ENCODE data around the gene PRKCB.

Gene PRKCB

DNA sequence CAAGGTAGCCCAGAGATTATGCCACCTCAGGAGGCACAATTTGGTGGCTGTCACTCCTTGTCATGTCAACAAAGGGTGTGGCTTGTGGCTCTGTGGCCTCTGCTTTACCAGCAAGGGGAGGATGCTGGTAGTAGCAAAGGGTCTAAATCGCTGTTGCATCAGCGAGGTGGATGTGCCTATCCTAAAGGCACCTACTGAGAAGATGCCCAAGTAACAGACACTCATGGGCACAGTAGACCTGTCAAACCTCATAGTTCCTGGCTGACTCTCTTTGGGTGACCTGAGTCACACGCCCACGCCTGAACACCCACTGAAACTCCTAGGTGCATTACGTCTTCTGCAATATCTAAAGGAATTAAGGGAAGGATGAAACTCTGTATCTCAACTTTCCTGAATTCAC, 139.5 kb downstream of the PRKCB start:
- Histone ChIP-seq H3K9ac (ENCODE audit: low read length) (no peak overlapping the region), H3K4me1 (ENCODE audit: control insufficient read depth, insufficient read depth, low read length) (no peaks in the 10 kb centered on the region), H3K4me3 (ENCODE audit: low read length) (no peak overlapping the region), H3K27ac (ENCODE audit: low read depth, low read length) (no peak overlapping the region), H3K27me3 (ENCODE audit: control insufficient read depth, insufficient read depth, low read length) (no peaks in the 10 kb centered on the region), H3K36me3 (ENCODE audit: control insufficient read depth, insufficient read depth, low read length) (no peaks in the 10 kb centered on the region)

DNA sequence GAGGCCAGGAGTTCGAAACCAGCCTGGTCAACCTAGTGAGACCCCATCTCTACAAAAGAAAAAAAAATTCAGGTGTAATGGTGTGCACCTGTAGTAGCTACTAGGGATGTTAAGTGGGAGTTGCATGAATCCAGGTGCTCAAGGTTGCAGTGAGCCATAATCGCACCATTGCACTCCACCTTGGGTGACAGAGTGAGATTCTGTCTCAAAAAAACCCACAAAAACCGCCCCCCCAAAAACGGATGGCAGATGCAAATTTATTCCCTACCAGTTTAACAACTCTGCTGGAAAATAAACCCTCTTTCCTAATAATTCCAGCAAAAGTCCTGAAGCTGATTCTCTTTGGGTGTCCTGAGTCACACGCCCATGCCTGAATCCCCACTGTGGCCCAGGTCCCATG, 140.3 kb downstream of the PRKCB start:
- no peaks in the 10 kb centered on the region for H3K27me3 ChIP-seq (ENCODE audit: control insufficient read depth, insufficient read depth, low read length)

DNA sequence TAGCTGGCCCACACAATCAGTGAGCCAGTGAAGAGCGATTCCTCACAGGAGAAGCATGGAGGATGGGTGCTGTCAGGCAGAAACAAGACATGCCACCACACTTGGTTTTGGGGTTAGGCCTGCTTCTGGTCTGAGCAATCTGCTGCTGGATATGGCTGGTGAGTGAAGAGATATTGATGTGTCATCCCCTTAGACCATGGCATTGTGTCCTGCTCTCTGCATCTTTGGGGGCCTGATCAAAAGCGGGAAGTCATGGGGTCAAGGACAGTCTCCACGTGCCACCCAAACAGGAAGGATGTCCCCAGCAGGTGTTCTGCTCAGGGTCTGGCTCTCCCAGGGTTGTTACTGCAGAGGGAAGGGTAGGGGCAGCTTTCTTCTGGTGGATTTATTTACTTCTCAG, 140.7 kb downstream of the PRKCB start:
- Histone ChIP-seq H3K4me3 (ENCODE audit: low read length) (no peak overlapping the region), H3K27me3 (ENCODE audit: control insufficient read depth, insufficient read depth, low read length) (no peaks in the 10 kb centered on the region), H3K4me1 (ENCODE audit: control insufficient read depth, insufficient read depth, low read length) (no peaks in the 10 kb centered on the region), H3K36me3 (ENCODE audit: control insufficient read depth, insufficient read depth, low read length) (no peaks in the 10 kb centered on the region), H3K27ac (ENCODE audit: low read depth, low read length) (no peak overlapping the region), H3K9ac (ENCODE audit: low read length) (no peak overlapping the region)

More for the DNA sequence above, 140.3 kb downstream of the PRKCB start:
- no peaks in the 10 kb centered on the region for H3K4me1 ChIP-seq (ENCODE audit: control insufficient read depth, insufficient read depth, low read length)
- no peak overlapping the region for H3K4me3 ChIP-seq (ENCODE audit: low read length)
- H3K36me3 ChIP-seq (ENCODE audit: control insufficient read depth, insufficient read depth, low read length), result no peaks in the 10 kb centered on the region
- H3K27ac ChIP-seq (ENCODE audit: low read depth, low read length), result no peak overlapping the region
- H3K9ac ChIP-seq (ENCODE audit: low read length), result no peak overlapping the region

DNA sequence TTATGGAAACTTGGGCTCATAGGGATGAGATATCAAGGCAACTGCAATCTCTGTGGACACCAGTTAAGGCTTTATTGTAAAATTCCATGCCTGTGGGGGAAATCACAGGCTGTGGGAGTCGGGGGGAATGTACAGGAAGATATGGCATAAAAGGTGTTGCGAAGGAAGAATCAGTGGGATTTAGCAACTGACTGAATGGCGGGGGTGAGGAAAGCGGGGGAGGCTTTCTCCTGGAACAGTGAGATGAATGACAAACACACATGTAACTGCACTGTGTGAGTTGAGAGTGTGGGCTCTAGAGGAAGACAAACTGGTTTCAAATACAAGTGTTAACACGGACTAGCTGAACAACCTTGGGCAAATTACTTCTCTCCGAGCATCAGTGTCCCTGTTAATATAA, 143.7 kb downstream of the PRKCB start:
- no peak overlapping the region for H3K27ac ChIP-seq (ENCODE audit: low read depth, low read length)
- H3K36me3 ChIP-seq (ENCODE audit: control insufficient read depth, insufficient read depth, low read length), result no peaks in the 10 kb centered on the region
- H3K4me3 ChIP-seq (ENCODE audit: low read length), result no peak overlapping the region
- H3K27me3 ChIP-seq (ENCODE audit: control insufficient read depth, insufficient read depth, low read length), result no peaks in the 10 kb centered on the region
- no peak overlapping the region for H3K9ac ChIP-seq (ENCODE audit: low read length)
- no peaks in the 10 kb centered on the region for H3K4me1 ChIP-seq (ENCODE audit: control insufficient read depth, insufficient read depth, low read length)

DNA sequence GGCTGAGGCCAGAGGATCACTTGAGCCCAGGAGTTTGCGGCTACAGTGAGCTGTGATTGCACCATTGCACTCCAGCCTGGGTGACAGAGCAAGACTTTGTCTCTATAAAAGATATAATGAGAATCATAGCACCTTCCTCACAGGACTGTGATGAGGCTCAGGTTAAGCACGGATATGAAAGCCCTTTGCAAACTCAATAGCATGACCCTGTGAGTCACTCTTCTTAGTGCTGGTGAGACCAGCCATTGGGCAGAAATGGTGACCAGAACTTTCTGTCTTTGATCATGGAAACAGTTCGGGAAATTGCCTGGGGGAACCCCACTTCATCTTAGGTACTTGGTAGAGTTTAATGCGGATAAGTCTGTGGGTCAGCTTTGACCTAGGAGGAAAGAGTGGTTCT, 144.2 kb downstream of the PRKCB start:
- no peak overlapping the region for H3K27ac ChIP-seq (ENCODE audit: low read depth, low read length)
- H3K4me1 ChIP-seq (ENCODE audit: control insufficient read depth, insufficient read depth, low read length), result no peaks in the 10 kb centered on the region
- H3K9ac ChIP-seq (ENCODE audit: low read length), result no peak overlapping the region
- no peaks in the 10 kb centered on the region for H3K27me3 ChIP-seq (ENCODE audit: control insufficient read depth, insufficient read depth, low read length)
- no peaks in the 10 kb centered on the region for H3K36me3 ChIP-seq (ENCODE audit: control insufficient read depth, insufficient read depth, low read length)
- no peak overlapping the region for H3K4me3 ChIP-seq (ENCODE audit: low read length)

DNA sequence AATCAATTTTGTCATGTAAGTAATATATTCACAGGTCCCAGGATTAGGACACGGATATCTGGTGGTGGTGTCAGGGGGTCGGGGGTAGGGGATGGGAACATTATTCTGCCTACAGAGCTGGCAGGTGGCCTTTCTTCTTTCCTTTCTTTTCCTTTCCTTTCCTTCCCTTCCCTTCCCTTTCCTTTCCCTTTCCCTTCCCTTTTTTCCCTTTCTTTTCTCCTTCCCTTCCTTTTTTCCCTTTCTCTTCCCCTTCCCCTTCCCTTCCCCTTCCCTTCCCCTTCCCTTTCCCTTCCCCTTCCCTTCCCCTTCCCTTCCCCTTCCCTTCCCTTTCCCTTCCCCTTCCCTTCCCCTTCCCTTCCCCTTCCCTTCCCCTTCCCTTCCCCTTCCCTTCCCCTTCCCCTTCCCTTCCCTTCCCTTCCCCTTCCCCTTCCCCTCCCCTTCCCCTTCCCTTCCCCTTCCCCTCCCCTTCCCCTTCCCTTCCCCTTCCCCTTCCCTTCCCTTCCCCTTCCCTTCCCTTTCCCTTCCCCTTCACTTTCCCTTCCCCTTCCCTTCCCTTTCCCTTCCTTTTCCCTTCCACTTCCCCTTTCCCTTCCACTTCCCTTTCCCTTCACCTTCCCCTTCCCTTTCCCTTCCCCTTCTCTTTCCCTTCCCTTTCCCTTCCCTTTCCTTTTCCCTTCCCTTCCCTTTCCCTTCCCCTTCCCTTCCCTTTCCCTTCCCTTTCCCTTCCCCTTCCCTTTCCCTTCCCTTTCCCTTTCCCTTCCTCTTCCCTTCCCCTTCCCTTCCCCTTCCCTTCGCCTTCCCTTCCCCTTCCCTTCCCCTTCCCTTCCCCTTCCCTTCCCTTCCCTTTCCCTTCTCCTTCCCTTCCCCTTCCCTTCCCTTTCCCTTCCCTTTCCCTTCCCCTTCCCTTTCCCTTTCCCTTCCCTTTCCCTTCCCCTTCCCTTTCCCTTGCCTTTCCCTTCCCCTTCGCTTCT, 145.9 kb downstream of the PRKCB start:
- H3K27me3 ChIP-seq (ENCODE audit: control insufficient read depth, insufficient read depth, low read length), result no peaks in the 10 kb centered on the region
- H3K4me1 ChIP-seq (ENCODE audit: control insufficient read depth, insufficient read depth, low read length), result no peaks in the 10 kb centered on the region
- no peak overlapping the region for H3K4me3 ChIP-seq (ENCODE audit: low read length)
- no peaks in the 10 kb centered on the region for H3K36me3 ChIP-seq (ENCODE audit: control insufficient read depth, insufficient read depth, low read length)
- H3K9ac ChIP-seq (ENCODE audit: low read length), result no peak overlapping the region
- no peak overlapping the region for H3K27ac ChIP-seq (ENCODE audit: low read depth, low read length)

DNA sequence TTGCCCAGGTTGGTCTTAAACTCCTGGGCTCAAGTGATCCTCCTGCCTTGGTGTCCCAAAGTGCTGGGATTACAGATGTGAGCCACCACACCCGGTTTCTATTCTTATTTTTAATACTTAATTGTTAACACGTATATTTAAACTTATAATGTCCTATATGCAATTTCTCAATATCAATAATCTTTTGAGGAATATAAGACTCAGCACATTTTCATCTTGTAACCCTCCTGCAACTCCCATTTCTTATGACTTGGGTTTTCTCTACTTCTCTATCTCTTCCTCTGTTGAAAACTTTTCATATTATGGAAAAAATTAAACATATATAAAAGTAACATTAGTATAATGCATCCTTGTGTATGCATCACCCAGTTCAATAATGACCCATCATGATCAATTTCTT, 150.7 kb downstream of the PRKCB start:
- H3K36me3 ChIP-seq (ENCODE audit: control insufficient read depth, insufficient read depth, low read length), result no peaks in the 10 kb centered on the region
- no peak overlapping the region for H3K9ac ChIP-seq (ENCODE audit: low read length)
- H3K4me1 ChIP-seq (ENCODE audit: control insufficient read depth, insufficient read depth, low read length), result no peaks in the 10 kb centered on the region
- H3K27ac ChIP-seq (ENCODE audit: low read depth, low read length), result no peak overlapping the region
- H3K4me3 ChIP-seq (ENCODE audit: low read length), result no peak overlapping the region
- no peaks in the 10 kb centered on the region for H3K27me3 ChIP-seq (ENCODE audit: control insufficient read depth, insufficient read depth, low read length)

DNA sequence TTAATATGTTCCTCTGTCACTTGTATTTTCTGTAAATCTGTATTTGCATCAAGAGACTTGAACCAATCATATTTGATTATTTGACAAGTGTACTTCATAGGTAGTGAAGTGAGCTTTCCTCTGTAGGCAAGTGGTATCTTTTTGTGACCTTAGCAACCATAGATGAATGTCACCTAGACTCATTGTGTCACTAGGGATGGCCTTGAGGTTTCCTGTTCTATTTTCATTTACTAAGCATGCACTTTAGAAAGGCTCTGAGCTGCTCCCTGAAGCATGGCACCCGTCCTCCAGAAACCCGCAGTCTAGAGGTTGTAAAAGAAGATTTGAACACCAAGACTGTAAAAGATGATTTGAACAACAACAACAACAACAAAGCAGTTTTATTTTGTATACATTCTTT, 151.7 kb downstream of the PRKCB start:
- Histone ChIP-seq H3K27me3 (ENCODE audit: control insufficient read depth, insufficient read depth, low read length) (no peaks in the 10 kb centered on the region), H3K4me1 (ENCODE audit: control insufficient read depth, insufficient read depth, low read length) (no peaks in the 10 kb centered on the region), H3K36me3 (ENCODE audit: control insufficient read depth, insufficient read depth, low read length) (no peaks in the 10 kb centered on the region)

DNA sequence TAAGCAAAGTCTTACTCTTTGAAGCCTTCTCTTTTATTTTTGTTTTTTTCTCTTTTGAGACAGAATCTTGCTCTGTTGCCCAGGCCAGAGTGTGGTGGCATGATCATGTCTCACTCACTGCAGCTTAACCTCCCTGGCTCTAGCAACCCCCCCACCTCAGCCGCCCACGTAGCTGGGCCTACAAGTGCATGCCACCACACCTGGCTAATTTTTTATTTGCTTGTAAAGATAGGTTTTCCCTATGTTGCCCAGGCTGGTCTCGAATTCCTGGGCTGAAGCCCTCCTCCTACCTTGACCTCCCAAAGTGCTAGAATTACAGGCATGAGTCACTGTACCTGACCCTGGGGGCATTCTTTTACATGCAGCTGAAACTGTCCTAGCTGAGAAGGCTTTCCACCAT, 154.7 kb downstream of the PRKCB start:
- no peaks in the 10 kb centered on the region for H3K27me3 ChIP-seq (ENCODE audit: control insufficient read depth, insufficient read depth, low read length)
- H3K4me1 ChIP-seq (ENCODE audit: control insufficient read depth, insufficient read depth, low read length), result no peaks in the 10 kb centered on the region
- H3K4me3 ChIP-seq (ENCODE audit: low read length), result no peak overlapping the region
- no peak overlapping the region for H3K9ac ChIP-seq (ENCODE audit: low read length)
- H3K27ac ChIP-seq (ENCODE audit: low read depth, low read length), result no peak overlapping the region
- no peaks in the 10 kb centered on the region for H3K36me3 ChIP-seq (ENCODE audit: control insufficient read depth, insufficient read depth, low read length)

More for the DNA sequence above, 151.7 kb downstream of the PRKCB start:
- Histone ChIP-seq H3K9ac (ENCODE audit: low read length) (no peak overlapping the region), H3K4me3 (ENCODE audit: low read length) (no peak overlapping the region), H3K27ac (ENCODE audit: low read depth, low read length) (no peak overlapping the region)

DNA sequence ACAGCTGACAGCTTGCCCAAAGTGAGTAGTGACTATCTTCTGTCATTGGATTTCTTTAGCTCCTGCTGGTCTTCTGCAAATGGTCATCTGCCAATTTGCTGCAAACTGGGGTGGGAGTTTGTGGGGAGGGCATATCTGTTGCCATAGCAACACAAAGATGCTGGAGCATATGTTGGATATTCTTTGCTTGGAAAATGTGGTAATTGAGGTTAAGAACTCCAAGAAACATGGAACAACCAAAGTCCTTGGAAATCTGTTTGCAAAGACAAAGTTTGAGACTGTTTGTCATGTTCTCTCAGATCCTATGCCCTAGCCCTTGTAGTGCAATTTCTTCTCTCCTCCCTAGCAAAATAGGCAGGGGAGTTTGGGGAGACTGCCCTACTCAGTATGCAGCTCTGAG, 155.3 kb downstream of the PRKCB start:
- Histone ChIP-seq H3K36me3 (ENCODE audit: control insufficient read depth, insufficient read depth, low read length) (no peaks in the 10 kb centered on the region), H3K27ac (ENCODE audit: low read depth, low read length) (no peak overlapping the region), H3K4me3 (ENCODE audit: low read length) (no peak overlapping the region), H3K4me1 (ENCODE audit: control insufficient read depth, insufficient read depth, low read length) (no peaks in the 10 kb centered on the region), H3K9ac (ENCODE audit: low read length) (no peak overlapping the region), H3K27me3 (ENCODE audit: control insufficient read depth, insufficient read depth, low read length) (no peaks in the 10 kb centered on the region)

DNA sequence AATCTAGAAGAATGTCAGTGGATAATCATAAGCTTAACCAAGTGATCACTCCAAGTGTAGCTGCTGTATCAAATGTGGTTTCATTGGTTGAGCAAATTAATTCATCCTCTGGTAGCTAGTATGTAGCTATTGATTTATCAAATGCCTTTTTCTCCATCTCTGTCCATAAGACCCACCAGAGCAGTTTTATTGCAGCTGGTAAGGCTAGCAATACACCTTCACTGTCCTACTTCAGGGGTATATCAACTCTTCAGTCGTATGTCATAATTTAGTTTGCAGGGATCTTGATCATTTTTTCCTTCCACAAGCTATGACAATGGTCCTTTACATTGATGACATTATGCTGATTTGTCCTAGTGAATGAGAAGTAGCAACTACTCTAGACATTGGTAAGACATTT, 158.8 kb downstream of the PRKCB start:
- H3K27ac ChIP-seq (ENCODE audit: low read depth, low read length), result no peak overlapping the region
- no peaks in the 10 kb centered on the region for H3K27me3 ChIP-seq (ENCODE audit: control insufficient read depth, insufficient read depth, low read length)
- no peak overlapping the region for H3K9ac ChIP-seq (ENCODE audit: low read length)
- no peaks in the 10 kb centered on the region for H3K4me1 ChIP-seq (ENCODE audit: control insufficient read depth, insufficient read depth, low read length)
- H3K36me3 ChIP-seq (ENCODE audit: control insufficient read depth, insufficient read depth, low read length), result no peaks in the 10 kb centered on the region
- no peak overlapping the region for H3K4me3 ChIP-seq (ENCODE audit: low read length)

DNA sequence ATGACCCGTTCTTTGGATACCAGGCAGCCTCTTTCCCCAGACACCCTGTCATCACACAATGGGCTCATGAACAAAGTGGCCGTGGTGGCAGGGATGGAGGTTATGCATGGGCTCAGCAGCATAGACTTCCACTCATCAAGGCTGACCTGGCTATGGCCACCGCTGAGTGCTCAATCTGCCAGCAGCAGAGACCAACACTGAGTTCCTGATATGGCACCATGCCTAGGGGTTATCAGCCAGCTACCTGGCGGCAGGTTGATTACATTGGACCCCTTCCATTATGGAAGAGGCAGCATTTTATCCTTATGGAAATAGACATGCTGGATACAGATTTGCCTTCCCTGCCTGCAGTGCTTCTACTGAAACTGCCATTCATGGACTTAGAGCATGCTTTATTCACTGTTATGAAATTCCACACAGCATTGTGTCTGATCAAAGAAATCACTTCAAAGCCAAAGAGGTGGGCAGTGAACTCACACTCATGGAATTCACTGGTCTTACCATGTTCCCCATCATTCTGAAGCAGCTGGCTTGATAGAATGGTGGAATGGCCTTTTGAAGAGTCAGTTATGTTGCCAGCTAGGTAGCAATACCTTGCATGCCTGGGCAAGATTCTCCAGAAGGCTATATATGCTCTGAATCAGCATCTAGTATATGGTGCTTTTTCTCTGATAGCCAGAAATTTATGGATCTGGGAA, 160.6 kb downstream of the PRKCB start:
- Histone ChIP-seq H3K36me3 (ENCODE audit: control insufficient read depth, insufficient read depth, low read length) (no peaks in the 10 kb centered on the region), H3K9ac (ENCODE audit: low read length) (no peak overlapping the region), H3K27me3 (ENCODE audit: control insufficient read depth, insufficient read depth, low read length) (no peaks in the 10 kb centered on the region), H3K4me3 (ENCODE audit: low read length) (no peak overlapping the region), H3K4me1 (ENCODE audit: control insufficient read depth, insufficient read depth, low read length) (no peaks in the 10 kb centered on the region), H3K27ac (ENCODE audit: low read depth, low read length) (no peak overlapping the region)

Measured in rectal smooth muscle tissue (tissue), 1 donor.